Epidermal melanocyte (primary cell): Measurements from ENCODE around the gene TNFRSF12A.
A peak's percentile ranks its signal among the peaks of the same experiment; 100 is the strongest.
"Not testable (repeated sequence)": the region's sequence is repeated elsewhere in the genome, so short reads cannot be mapped to it uniquely, and the experiment has no call there.

Source experiments
- DNase-seq: peaks from one replicate; pipeline ENCODE4 v3.0.0; 2011; ENCODE audit warnings: low spot score; ENCODE audit not compliant: insufficient read length

Gene TNFRSF12A

DNA sequence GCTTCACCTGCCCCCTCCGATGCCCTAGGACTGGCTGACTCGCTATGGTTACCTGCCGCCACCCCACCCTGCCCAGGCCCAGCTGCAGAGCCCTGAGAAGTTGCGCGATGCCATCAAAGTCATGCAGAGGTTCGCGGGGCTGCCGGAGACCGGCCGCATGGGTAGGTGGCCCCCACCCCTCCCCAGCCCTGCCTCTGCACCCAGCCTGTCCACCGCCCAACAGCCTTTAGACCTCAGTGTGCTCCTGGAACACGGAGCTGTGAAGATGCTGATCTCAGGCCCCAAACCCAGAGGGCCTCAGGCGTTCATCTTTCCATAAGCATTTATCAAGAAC is 27.2 kb downstream of the TNFRSF12A start:
- no peak for DNase-seq

DNA sequence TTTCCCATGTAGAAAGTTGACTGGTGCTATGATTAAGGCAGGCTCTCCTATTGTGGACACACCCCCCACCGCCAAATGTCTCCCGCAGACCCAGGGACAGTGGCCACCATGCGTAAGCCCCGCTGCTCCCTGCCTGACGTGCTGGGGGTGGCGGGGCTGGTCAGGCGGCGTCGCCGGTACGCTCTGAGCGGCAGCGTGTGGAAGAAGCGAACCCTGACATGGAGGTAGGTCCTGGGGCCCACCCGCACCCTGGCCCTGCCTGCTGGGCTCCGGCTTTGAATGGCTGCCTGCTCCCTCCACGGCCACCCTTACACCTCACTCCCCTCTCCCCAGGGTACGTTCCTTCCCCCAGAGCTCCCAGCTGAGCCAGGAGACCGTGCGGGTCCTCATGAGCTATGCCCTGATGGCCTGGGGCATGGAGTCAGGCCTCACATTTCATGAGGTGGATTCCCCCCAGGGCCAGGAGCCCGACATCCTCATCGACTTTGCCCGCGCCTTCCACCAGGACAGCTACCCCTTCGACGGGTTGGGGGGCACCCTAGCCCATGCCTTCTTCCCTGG is 29.8 kb downstream of the TNFRSF12A start:
- DNase-seq = no peak

DNA sequence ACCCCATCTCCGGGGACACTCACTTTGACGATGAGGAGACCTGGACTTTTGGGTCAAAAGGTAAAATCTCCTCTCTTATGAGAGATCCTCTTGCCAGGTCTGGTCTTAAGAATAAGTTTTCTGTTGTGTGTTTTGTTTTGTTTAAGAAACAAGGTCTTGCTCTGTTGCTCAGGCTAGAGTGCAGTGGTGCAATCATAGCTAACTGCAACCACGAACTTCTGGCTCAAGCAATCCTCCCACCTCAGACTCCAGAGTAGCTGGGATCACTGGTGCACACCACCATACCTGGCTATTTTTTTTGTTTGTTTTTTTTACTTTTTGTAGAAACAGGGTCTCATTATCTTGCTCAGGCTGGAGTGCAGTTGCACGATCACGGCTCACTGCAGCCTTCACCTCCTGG is 30.3 kb downstream of the TNFRSF12A start:
- no peak for DNase-seq

DNA sequence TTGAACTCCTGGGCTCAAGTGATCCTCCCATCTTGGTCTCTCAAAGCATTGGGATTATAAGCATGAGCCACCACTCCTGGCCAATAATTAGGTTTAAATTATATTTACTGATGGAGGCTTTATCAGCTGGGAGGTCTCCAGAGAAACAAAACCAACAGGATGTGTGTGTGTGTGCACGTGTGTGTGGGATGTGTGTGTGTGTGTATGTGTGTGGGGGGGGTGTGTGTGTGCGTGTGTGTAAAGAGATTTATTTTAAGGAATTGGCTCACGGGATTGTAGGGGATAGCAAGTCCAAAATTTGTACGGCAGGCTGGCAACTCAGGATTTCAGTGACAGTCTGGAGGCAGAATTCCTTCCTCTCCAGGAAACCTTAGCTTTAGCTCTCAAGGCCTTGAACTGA is 30.8 kb downstream of the TNFRSF12A start:
- no peak for DNase-seq

DNA sequence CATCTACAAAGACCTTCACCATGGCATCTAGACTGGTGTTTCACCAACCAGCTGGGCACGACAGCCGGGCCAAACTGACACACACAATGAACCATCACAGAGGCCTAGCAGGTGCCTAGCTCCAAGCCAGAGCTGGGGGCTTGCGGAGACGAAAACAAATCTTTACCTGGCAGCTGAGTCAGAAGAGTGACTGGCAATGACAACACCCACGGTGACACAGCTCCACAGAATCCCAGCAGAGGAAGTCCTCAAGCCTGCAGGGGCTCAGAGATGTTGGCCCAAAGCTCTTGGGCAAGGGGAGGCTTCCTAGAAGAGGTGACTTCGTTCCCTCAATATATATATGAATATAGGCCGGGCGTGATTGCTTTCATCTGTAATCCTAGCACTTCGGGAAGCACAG is 31.3 kb downstream of the TNFRSF12A start:
- DNase-seq = no peak

DNA sequence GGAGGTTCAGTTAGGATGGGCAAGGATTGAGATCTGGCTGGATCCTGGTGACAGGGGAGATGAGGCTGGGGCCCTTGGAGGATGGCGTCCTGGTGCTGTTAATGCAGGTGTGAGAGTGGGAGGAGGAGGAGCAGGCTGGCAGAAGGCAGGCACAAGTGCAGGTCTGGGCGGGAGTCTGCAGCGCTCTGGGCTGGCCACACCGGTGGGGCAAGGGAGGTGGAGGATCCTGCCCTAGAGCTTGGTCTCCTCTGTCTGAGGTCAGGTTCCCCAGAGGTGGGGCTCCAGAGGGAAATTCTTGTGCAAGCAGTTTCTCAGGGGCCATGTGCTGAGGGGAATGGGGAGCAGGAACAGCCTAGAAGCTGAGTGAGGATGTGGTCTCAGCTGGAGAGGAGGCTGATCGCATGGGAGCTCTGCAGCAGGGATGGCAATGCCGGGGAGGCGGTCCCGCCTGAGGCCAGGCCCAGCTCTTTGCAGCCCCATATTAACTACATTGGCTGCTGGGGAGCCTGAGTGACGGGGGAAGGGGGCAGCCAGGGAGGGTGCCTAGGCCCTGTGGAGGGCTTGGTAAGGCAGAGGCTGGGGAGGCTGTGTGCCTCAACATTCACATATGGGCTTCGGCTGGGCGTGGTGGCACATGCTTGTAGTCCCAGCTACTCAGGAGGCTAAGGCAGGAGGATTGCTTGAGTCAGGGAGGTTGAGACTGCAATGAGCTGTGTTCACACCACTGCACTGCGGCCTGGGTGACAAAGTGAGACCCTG is 32.6 kb downstream of the TNFRSF12A start:
- DNase-seq = not testable (repeated sequence)

DNA sequence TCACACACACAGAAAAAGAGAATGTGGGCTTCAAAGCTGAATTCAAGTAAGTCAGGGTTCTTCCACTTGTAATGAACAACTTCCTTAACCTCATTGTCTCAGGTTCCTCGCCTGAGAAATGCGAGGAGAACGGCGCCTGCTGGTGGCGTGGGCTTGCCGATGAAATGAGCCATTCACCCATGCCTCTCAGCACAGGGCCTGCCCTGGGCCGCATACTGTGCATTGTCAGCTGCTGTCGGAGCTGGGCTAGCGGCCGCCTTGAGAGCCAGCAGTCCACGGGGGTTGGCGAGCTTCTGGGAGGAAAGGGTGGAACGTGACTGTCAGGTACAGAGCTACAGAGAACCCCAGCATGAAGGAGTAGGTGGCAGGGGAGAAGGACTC is 33.2 kb downstream of the TNFRSF12A start:
- DNase-seq = not testable (repeated sequence)

DNA sequence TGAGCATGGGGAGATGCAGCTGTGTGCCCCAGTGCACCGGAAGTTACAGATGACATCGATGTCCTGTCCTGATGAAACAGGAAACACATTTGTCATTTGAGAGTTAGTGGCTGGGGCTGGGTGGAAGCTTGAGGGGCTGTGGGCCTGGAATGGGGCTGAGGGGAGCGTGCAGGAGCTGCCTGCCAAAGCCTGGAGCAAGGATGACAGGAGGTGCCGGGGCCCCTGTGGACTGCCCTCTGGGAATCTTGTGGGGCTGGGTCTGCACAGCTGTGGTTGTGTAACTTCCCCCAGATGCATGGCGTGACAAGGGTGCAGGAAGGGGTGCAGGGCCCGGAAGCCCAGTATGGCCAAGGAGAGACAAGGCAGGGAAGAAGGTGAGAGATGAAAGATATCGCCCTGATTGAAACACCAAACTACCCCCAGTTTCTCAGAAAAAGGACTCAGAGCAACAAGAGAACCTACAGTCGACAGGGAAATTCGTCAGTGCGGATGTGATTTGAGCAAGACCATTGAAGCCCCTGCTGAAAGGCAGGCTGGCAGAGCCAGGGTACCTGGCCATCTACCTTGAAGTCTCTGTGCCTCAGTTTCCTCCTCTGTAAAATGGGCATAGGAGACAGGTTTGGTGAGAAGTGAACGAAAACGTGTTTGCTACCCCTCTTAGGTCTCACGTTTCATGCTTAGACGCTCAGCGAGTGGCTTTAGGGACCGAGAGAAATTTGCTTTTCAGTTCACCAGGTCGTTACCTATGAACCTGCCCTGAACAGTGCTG is 35.0 kb downstream of the TNFRSF12A start:
- no peak for DNase-seq

DNA sequence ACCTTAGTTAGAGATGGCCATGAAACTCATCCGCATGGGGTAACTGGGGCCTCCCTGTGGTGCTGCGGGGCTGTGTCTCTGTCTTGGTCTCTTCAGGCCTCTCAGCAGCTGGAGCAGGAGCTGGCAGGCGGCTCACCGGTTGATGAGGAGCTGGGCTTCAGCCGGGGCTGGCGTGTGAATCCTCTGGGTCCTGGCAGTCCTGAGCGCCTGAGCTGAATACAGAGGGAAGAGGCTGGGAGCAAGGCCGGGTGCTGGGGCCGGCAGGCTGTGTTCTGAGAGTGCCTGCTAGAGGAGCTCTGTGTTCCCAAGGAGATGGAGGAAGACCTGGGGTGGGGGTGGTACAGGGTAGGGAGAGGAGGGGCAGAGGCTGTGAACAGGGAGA is 35.6 kb downstream of the TNFRSF12A start:
- DNase-seq = not testable (repeated sequence)

DNA sequence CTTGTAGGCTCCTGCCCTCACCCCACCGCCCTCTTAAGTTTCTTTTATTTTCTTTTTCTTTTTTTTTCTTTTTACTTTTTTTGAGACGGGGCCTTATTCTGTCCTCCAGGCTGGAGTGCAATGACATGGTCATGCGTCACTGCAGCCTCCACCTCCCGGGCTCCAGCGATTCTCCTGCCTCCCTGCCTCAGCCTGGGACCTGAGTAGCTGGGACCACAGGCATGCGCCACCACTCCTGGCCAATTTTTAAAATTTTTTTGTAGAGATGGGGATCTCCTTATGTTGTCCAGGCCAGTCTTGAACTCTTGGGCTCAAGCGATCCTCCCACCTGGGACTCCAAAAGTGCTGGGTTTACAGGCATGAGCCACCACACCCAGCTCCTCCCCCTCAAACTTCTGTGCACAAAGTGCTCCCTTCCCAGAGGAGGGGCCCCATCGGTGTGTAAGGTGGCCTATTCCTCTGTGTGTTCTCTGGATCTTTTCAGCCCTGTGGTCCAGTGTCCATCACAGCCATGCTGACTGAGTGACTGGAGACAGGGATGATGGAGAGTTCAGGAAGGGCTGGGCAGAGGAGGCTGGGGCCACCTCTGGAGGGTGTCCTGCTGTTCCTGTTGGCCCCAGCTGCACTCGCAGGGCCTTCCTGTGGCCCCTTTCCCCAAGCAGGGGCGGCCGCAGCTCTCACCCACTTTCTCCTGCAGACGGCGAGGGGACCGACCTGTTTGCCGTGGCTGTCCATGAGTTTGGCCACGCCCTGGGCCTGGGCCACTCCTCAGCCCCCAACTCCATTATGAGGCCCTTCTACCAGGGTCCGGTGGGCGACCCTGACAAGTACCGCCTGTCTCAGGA is 36.4 kb downstream of the TNFRSF12A start:
- DNase-seq = no peak

DNA sequence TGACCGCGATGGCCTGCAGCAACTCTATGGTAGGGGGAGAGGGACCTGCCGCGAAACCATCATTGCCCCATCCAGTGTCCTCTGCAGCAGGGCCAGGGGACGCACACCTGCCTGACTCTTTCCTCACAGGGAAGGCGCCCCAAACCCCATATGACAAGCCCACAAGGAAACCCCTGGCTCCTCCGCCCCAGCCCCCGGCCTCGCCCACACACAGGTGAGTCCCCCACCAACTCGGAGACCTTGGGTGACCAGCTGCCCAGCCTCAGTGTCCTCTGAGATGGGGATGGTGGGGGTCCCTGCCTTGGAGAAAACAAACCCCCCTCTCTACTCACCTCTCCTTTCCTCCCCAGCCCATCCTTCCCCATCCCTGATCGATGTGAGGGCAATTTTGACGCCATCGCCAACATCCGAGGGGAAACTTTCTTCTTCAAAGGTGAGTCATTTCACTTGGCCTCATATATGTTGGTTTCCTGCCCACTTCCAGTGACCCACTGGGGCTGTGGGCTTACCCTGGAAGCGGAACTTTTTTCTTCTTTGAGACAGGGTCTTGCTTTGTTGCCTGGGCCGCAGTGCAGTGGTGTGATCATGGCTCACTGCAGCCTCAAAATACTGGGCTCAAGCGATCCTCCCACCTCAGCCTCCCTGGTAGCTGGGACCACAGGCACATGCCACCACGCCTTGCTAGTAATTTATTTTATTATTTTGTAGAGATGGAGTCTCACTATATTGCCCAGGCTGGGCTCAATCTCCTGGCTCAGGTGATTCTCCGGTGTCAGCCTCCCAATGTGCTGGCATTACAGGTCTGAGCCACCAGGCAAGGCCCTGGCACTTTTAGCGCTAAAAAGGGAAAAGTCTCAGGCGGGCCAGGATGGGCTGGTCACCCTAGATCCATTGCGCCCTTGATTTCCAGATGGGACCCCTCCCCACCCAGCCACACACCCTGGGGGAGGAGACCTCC is 37.3 kb downstream of the TNFRSF12A start:
- no peak for DNase-seq

DNA sequence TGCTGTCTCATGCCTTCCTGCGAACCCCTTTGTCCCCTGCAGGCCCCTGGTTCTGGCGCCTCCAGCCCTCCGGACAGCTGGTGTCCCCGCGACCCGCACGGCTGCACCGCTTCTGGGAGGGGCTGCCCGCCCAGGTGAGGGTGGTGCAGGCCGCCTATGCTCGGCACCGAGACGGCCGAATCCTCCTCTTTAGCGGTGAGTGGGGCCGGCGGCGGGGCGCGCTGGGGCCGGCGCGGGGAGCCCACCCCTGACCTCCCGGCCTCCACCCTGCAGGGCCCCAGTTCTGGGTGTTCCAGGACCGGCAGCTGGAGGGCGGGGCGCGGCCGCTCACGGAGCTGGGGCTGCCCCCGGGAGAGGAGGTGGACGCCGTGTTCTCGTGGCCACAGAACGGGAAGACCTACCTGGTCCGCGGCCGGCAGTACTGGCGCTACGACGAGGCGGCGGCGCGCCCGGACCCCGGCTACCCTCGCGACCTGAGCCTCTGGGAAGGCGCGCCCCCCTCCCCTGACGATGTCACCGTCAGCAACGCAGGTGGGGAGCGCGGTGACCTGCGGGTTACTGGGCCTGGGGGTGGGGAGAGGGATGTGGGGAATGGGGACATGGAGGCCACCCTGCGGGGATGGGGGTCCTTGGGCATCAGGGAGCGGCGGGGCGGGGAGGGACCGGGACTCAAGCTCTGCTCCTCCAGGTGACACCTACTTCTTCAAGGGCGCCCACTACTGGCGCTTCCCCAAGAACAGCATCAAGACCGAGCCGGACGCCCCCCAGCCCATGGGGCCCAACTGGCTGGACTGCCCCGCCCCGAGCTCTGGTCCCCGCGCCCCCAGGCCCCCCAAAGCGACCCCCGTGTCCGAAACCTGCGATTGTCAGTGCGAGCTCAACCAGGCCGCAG is 38.2 kb downstream of the TNFRSF12A start:
- no peak for DNase-seq

DNA sequence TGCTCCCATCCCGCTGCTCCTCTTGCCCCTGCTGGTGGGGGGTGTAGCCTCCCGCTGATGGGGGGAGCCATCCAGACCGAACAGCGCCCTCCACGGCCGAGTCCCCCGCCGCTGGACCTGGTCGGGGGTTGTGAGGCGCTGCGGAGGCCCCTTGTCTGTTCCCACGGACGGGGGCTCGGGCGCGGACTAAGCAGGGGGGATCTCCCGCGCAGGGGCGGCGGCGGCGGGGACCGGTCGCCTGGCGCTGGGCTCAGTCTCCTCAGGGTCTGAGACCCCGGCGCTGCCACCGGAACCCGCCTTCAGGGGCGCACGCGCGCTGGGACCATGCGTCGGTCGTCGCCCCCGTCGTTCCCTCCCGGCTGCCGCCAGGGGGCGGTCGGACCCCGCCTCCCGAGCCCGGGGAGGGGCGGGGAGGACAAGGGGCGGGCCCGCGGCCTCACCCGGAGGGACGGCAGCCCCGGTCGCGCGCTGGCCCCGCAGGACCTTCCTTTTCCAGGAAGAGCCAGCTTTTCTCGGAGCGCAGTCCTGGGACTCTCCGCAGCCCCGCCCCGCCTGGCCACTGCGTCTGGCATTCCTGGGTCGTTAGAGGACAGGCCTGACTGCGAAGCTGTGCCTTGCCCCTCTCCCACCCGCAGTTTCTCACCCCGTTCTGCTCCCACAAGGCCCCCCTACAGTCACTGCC is 39.0 kb downstream of the TNFRSF12A start:
- DNase-seq = peak; percentile 85

DNA sequence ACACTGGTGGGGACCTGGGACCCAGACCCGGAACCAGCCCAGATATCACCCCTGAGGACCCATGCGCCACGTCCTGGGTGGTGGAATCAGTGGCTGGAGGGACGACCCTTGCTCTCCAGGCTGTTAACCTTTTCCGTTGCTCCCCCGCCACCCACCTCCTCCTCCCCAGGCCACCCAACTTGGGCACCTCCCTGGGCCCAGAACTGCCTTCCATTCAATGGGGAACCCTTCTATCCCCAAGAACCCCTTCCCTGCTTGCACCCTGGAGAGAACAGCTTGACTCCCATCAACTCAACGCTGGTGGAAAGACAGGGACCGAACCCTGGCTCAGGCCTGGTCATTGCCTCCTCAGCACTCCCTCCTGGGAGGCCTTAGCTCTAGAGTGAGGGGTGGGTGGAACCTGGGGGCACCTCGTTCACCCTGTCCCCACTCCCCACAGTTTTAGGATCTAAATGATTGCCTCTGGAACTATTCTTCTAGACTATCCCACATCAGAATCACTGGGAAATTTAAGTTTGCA is 39.6 kb downstream of the TNFRSF12A start:
- no peak for DNase-seq

DNA sequence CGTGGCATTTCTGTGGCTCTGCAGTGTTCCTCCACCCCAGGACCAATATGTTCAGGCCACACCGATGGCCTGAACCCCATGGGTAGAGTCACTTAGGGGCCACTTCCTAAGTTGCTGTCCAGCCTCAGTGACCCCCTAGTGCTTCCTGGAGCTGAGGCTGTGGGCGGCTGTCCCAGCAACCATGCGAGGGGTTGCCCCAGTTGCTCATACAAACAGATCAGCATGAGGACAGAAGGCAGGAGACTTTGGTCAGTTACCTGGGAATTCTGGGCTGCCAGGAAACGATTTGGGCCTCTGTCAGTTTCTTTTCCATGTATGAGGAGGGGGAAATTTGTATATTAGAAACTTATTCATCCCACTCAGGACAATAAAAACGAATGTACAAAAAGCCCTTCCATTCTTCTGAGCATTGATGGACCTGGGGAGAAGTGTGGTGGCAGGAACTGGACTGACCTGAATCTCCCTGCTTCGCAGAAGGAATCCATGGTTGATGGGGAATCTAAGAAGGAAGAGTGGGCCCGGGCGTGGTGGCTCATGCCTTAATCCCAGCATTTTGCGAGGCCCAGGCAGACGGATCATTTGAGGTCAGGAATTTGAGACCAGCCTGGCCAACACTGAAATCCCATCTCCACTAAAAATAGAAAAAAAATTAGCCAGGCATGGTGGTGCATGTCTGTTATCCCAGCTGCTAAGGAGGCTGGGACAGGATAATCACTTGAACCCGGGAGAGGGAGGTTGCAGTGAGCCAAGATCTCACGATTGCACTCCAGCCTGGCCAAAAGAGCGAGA is 40.4 kb downstream of the TNFRSF12A start:
- DNase-seq = no peak

DNA sequence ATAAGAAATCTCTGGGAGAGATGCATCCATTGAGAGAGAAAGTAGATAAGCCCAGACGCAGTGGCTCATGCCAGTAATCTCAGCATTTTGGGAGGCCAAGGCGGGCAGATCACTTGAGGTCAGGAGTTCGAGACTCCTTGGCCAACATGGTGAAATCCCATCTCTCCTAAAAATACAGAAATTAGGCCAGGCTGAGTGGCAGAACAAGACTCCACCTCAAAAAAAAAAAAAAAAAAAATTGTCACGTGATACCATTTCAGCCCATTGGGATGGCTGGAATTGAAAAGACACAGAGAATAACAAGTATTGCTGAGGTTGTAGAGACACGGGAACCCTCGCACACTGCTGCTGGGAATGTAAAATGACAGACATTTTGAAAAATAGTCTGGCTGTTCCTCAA is 42.4 kb downstream of the TNFRSF12A start:
- no peak for DNase-seq

DNA sequence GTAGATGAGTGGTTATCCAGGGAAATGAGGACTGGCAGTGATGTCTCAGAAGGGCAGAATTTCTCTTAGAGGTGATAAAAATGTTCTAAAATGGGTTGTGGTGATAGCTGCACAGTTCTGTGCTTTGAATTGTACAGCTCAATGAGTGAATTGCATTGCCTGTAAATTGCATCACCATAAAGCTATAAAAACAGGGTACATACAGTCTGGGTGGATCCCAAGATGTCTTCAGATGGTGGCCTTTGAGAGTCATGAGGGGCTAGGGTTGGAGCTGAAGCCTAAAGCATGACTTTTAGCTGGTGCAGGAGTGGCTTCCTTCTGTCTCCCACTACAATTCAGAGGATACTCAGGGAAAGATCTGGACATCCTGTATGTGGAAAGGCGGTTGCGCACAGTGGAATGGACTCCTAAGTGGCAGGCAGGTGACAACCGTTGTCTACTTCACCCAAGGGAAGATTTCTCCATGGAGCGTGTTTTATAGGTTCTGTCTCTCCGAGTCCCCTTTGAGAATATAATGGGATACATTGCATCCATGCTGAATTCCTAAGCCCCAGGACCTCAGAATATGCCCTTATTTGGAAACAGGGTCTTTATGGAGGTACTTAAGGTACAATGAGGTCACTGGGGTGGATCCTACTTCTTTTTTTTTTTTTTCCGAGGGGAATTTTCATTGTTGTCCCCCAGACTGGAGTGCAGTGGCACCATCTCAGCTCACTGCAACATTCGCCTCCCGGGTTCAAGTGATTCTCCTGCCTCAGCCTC is 43.6 kb downstream of the TNFRSF12A start:
- DNase-seq = no peak
